GM12873 (cell line): Measurements from ENCODE around the gene DNM3.

Experiments used
- TF ChIP-seq, protein P1 (sequence below): IDR thresholded peaks from 2 replicates; pipeline ENCODE4 v1.5.1; 2012; ENCODE audit warnings: low read depth, mild to moderate bottlenecking, moderate library complexity, low read length, control low read depth; ENCODE audit not compliant: insufficient read depth; ENCODE audit errors: missing control alignments

DNM3 gene

DNA sequence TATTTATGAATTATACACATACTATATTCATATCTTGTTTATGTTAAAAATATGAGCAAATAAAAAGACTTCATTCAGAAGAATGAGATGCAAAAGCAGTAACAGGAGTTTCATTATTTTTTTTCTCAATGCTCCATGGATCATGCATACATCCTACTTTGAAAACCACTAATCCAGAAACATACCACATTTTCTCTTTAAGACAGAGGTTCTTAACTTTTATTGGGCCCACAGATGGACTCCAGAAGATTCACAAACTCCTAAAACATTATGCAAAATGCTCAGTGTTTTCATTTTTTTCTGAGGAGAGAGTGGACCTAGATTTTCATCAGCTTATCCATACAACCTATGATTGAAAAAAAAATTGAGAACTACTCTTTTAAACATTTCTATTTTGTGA lies 227.8 kb downstream of the DNM3 start:
- TF ChIP-seq, protein P1, sequence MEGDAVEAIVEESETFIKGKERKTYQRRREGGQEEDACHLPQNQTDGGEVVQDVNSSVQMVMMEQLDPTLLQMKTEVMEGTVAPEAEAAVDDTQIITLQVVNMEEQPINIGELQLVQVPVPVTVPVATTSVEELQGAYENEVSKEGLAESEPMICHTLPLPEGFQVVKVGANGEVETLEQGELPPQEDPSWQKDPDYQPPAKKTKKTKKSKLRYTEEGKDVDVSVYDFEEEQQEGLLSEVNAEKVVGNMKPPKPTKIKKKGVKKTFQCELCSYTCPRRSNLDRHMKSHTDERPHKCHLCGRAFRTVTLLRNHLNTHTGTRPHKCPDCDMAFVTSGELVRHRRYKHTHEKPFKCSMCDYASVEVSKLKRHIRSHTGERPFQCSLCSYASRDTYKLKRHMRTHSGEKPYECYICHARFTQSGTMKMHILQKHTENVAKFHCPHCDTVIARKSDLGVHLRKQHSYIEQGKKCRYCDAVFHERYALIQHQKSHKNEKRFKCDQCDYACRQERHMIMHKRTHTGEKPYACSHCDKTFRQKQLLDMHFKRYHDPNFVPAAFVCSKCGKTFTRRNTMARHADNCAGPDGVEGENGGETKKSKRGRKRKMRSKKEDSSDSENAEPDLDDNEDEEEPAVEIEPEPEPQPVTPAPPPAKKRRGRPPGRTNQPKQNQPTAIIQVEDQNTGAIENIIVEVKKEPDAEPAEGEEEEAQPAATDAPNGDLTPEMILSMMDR = no peak

DNA sequence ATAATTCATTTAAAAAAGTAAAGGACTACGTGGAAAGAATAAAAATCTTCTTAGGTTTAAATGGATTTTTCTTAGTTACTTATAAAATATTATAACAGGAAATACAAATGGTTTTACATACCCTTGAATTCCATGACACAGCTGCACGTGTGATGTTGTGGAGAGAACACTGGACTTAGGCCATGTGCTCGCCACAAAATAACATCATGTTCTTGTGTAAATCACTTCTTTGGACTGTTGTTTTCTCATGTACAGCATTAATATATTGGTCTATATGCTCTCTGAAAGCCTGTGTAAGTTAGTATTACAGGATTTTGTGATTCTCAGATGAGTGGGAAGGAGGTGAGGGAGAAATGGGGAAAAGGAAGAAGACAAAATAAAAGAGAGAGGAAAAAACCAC lies 228.2 kb downstream of the DNM3 start:
- TF ChIP-seq, protein P1 = no peak

DNA sequence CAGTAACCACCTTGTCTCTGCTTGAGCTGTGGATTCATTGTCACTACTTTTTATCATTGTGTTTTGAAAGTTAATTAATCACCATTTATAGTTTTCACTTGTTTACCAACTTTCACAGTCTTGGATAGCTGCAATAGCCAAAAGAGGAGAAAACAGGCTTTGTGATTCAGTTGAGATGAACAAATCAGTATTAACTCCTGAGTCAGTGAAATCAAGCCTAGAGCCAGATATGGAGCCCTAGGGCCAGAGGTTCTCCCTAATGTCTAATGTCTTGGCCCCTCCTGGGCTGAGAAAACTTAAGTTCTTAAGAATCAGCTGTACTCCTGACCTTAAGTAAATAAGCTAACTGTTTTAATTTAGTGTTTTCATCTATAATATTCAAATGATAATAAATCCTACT lies 228.8 kb downstream of the DNM3 start:
- TF ChIP-seq, protein P1 = no peak

DNA sequence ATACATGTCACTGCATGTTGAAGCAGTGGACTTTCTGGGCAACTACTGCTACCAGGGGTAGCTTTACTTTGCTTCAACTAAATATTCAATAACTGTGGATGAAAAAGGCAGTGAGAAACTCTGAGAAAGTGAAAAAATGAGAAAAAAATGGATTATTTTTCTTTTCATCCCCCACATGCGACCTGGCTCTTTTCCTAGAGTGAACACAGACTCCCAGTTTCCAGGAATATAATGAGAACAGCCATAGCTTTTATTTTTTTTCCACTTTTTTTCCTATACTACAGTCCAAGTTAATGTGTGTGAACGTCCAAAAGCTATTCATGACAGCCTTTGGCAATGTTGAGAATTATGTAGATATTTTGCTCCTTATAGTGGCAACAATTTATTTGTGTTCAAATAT lies 230.4 kb downstream of the DNM3 start:
- TF ChIP-seq, protein P1 = no peak

DNA sequence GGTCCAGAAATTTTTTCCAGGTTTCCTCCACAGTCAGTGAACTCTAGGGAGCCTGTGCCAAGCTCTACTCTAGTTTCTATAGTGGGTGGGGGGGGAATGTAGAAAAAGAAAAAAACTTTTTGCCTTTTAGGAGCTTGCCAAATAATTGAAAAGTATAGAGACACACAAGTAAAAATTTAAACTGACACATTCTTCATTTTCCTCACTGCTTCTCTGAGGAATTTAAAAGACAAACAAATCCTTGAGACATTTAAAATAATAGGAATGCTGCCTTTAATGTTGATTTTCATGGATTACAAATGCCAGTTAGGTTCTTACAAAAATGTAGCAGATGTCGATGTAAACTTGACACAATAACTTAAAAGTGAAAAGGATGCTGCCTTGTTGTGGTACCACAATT lies 241.9 kb downstream of the DNM3 start:
- TF ChIP-seq, protein P1 = no peak

DNA sequence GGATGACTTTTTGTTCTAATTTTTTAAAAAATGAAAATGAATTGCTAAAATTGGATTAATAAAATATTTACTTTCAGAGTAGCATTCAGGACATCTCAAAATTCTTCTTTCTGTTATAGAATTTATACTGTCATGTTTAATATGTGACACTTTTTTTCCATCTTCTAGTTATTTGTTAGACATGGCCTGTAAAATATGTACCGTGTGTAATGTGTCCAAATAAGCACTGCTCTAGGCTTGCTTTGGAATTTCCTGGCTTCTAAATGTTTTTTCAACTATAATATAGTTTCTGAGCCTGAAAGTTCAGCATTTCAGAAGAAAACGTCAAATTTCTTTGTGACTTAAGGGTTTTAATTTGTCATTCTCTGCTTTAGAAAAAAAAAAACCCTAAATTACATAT lies 243.6 kb downstream of the DNM3 start:
- TF ChIP-seq, protein P1 = no peak

DNA sequence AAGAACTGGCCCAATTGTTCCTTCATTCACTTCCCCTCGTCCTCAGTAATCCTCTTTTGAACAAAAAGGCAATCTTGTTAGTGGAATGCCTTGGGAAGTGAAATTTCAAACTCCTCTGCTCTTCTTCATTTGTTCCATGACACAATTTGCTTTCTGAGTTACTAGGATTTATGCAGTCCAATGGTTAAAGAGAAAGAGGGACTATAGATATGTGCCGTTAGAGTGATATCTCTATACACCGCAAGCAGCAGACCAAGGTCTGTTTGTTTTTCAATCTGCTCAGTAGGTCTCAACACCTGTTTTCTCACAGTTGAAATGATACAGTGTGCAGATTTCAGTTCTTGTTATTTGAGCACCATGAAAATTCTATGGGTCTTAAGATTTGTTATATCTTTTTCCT lies 244.0 kb downstream of the DNM3 start:
- TF ChIP-seq, protein P1 = no peak
